ENCODE measurements around the gene FAM237A.

- TF ChIP-seq CTCF (IDR thresholded peaks at IDR 0.05), result no peak
- no peak for TF ChIP-seq POLR2A (IDR thresholded peaks at IDR 0.05)
Observed at GRCh38 chr2:206688453-206688852, 46.2 kb downstream of the FAM237A start.

All from esophagus squamous epithelium (tissue), 4 donors.